Measurements from ENCODE around the gene GABRA4.
A peak's percentile ranks its signal among the peaks of the same experiment; 100 is the strongest.

Gene GABRA4
- 0 reads per million in 3 donors for total RNA-seq

DNA sequence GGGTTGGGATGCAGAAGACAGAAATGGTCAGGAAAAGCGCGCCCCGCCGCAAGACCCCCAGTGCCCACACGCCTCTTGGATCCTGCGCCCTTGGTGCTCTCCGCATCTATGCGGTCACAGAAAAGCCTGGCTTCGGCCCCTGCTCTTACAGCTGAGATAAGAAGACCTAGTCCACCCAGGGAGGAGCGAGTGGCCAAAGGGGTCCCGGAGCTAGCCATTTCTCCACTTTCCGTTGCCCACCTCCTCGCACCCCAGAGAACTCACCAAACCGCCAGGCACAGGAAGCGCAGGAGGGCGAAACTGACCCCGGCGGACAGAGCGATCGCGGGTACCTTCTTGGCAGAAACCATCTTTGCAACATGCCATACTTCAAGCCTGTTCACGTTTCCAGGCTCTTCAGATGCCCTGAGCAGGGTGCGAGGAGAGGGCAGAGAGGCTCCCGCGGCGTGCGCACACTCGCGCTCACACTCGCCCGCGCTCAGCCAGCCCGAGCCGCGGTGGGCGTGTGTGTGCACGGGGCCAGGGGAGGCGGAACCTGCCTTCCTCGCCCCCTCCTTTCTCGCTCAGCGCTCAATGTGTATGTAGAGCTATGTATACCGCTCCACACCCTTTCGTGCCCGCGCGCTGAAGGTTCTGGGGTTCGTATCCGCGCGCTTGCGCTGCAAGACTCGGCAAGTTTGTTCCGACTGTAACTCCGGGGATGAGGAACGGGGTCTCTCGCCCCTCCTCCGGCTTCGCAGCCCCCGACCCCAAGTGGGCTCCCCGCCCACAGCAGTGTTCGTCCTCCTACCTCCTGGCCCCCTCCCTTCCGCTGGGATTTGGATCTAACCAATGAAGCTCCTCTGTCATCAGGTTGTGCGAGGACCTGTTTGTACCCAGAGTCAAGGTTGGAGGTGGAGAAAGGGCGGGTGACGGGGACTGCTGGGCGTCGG is at the start of gene GABRA4:
GABRA4 (minus strand) TSS at position 507 of the 932 bp plus-strand sequence; CDS start at position 350, 157 bp downstream.
- H3K27me3 ChIP-seq (replicated peaks; ENCODE audit: control insufficient read depth, insufficient read depth, low read length, poor library complexity, severe bottlenecking), result peaks cover 14% of the 10 kb centered on the region
- DNase-seq, result no peak
- H3K36me3 ChIP-seq (ENCODE audit: control insufficient read depth, insufficient read depth, low read length), result no peaks in the 10 kb centered on the region
- H3K27ac ChIP-seq (ENCODE audit: insufficient read depth, low read length, poor library complexity, severe bottlenecking), result no peak within 1 kb of the TSS
- H3K9me3 ChIP-seq (ENCODE audit: control insufficient read depth, low read length), result no peaks in the 10 kb centered on the region
- peaks cover 3% of the 10 kb centered on the region for H3K4me1 ChIP-seq (ENCODE audit: control insufficient read depth, insufficient read depth, low read length, poor library complexity, severe bottlenecking)
- no peak within 1 kb of the TSS for H3K4me3 ChIP-seq (ENCODE audit: insufficient read depth, low read depth, low read length, poor library complexity, severe bottlenecking)

DNA sequence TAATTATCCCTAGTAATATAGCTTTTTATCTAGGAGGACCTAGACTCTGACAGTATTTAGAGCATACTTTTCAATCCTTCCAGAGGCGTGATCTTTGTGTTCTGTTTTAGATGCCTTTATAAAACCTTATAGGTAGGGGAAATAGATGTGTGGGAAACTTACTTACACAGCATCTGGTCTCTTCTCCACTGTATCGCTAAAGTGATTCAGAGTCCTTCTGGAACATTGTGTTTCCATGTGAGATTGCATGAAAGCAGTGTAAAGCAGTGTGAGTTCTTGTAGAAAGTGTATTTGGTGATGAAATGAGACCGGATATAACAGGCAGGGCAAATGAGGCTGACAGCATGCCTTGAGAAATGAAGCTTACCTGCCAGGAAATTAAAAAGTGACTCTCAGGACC is 47.4 kb upstream of the GABRA4 start:
- Histone ChIP-seq H3K27me3 (replicated peaks; ENCODE audit: control insufficient read depth, insufficient read depth, low read length, poor library complexity, severe bottlenecking) (no peaks in the 10 kb centered on the region), H3K4me1 (ENCODE audit: control insufficient read depth, insufficient read depth, low read length, poor library complexity, severe bottlenecking) (no peaks in the 10 kb centered on the region), H3K27ac (ENCODE audit: insufficient read depth, low read length, poor library complexity, severe bottlenecking) (no peak overlapping the region), H3K9me3 (ENCODE audit: control insufficient read depth, low read length) (no peaks in the 10 kb centered on the region), H3K36me3 (ENCODE audit: control insufficient read depth, insufficient read depth, low read length) (no peaks in the 10 kb centered on the region), H3K4me3 (ENCODE audit: insufficient read depth, low read depth, low read length, poor library complexity, severe bottlenecking) (no peak overlapping the region)
- DNase-seq, result no peak

DNA sequence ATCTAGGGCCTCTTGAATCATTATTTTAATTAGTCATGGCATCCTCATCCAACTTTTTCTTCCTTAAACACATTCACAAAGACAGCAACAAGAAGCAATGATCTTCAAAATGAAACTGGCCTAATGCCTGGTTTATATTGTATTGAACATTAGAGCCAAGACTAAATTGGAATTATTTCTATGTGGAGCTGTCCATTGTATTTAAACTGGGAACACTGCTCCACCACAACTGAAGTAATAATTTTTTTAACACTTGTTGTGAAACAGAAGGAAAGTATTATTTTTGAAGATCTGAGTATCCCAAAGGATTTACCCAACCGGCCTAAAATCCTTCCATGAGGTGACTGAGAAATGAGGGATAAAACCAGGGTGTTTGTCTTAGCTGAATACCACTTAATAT is 44.9 kb upstream of the GABRA4 start:
- Histone ChIP-seq H3K27ac (ENCODE audit: insufficient read depth, low read length, poor library complexity, severe bottlenecking) (no peak overlapping the region), H3K4me3 (ENCODE audit: insufficient read depth, low read depth, low read length, poor library complexity, severe bottlenecking) (no peak overlapping the region), H3K27me3 (replicated peaks; ENCODE audit: control insufficient read depth, insufficient read depth, low read length, poor library complexity, severe bottlenecking) (no peaks in the 10 kb centered on the region), H3K9me3 (ENCODE audit: control insufficient read depth, low read length) (no peaks in the 10 kb centered on the region), H3K4me1 (ENCODE audit: control insufficient read depth, insufficient read depth, low read length, poor library complexity, severe bottlenecking) (no peaks in the 10 kb centered on the region), H3K36me3 (ENCODE audit: control insufficient read depth, insufficient read depth, low read length) (no peaks in the 10 kb centered on the region)
- no peak for DNase-seq

DNA sequence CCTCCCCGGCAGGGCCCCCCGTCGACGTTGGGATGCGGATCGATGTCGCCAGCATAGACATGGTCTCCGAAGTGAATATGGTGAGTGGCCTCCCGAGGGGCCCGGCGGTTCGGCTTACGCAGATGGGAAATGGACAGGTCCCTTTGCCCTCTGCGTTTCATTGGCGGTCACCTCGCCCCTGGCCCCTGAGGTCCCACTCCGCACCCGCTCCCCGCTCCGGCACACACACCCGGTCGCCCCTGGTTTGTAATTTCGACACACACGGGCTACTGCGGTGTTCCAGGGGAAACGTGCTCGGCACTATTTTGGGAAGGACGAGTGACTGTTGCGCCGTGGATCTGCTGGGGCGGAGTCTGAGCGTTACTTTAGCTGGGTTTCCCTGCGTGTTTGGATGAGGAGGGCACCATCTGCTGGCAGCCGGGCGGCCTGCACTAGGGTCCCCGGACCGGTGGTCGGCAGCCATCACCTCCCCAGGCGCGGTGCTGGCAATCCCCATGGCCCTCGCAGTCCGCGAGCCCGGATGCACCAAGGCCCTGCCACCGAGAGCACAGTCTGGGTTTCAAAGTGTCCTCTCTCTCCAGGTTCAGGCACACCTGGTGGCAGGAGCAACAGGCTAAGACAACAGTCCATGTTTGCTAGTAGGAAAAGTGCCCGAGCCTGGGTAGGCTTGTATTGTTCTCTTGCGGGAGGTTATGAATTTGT is 39.2 kb upstream of the GABRA4 start:
- peaks cover 21% of the 10 kb centered on the region for H3K27me3 ChIP-seq (replicated peaks; ENCODE audit: control insufficient read depth, insufficient read depth, low read length, poor library complexity, severe bottlenecking)
- H3K27ac ChIP-seq (ENCODE audit: insufficient read depth, low read length, poor library complexity, severe bottlenecking), result no peak overlapping the region
- peak in 1 of 3 donors; percentile 6 for DNase-seq
- peak overlapping the region; percentile 53 for H3K4me3 ChIP-seq (ENCODE audit: insufficient read depth, low read depth, low read length, poor library complexity, severe bottlenecking)
- H3K9me3 ChIP-seq (ENCODE audit: control insufficient read depth, low read length), result no peaks in the 10 kb centered on the region
- H3K4me1 ChIP-seq (ENCODE audit: control insufficient read depth, insufficient read depth, low read length, poor library complexity, severe bottlenecking), result peaks cover 5% of the 10 kb centered on the region
- no peaks in the 10 kb centered on the region for H3K36me3 ChIP-seq (ENCODE audit: control insufficient read depth, insufficient read depth, low read length)

DNA sequence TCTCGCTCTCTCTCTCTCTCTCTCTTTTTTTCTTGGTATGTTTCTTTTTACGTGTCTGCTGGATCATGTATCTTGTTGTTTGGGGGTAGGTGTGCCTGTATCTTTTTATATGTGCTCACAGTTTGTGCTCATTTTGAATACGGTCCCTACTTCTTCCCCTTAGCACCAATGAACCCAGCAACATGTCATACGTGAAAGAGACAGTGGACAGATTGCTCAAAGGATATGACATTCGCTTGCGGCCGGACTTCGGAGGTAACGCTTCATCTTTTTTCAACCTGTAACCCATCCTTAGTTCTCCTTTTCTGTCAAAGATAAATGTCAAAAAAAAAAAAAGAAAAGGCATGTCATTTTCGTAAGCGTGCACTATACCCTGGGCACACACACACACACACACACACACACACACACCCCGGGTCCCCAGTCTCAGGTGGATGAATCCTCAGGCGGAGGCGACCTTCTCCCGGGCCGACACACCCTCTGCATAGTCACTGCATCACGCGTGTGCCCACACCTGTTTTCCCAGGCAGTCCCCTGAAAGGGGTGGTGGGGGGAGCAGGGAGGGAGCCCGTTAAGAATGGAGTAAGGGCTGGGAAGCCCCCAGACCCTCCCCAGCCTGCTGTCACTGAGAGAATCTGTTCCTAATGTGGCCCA is 38.5 kb upstream of the GABRA4 start:
- Histone ChIP-seq H3K9me3 (ENCODE audit: control insufficient read depth, low read length) (no peaks in the 10 kb centered on the region), H3K4me3 (ENCODE audit: insufficient read depth, low read depth, low read length, poor library complexity, severe bottlenecking) (peak overlapping the region; percentile 53), H3K27ac (ENCODE audit: insufficient read depth, low read length, poor library complexity, severe bottlenecking) (no peak overlapping the region), H3K4me1 (ENCODE audit: control insufficient read depth, insufficient read depth, low read length, poor library complexity, severe bottlenecking) (peaks cover 5% of the 10 kb centered on the region), H3K27me3 (replicated peaks; ENCODE audit: control insufficient read depth, insufficient read depth, low read length, poor library complexity, severe bottlenecking) (peaks cover 21% of the 10 kb centered on the region), H3K36me3 (ENCODE audit: control insufficient read depth, insufficient read depth, low read length) (no peaks in the 10 kb centered on the region)
- DNase-seq, result no peak

DNA sequence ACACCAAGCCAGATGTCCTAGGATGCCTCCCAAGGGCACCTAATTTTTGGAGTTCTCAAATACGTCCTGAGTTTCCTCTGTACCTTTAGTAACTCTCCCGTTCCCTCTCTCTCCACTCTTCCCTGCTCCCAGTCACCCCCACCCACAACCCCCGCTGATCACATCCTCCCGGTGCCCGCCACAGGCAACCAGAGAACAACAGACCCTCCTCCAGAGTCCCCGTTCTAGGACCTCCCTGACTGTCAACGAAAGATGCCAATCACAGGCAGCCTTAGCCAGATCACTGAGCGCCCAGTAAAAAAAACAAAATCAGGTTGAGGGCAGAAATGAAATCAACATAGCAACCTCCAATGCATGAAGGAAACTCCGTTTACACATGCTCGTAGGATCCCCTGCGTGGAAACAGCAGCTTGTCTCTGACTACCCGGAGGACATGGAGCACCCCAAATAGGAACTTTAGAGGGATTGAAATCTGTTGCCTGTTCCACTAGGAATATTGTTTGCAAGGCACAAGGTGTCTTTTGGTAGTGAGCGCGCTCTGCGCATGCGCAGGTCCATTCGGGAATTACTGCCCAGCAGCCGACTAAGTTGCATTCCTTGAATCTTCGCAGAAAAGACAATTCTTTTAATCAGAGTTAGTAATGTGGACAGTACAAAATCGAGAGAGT is 37.8 kb upstream of the GABRA4 start, which contains the start of gene GABRB1:
GABRB1 (plus strand) TSS at position 557 of the 668 bp plus-strand sequence.
- Histone ChIP-seq H3K36me3 (ENCODE audit: control insufficient read depth, insufficient read depth, low read length) (no peaks in the 10 kb centered on the region), H3K4me3 (ENCODE audit: insufficient read depth, low read depth, low read length, poor library complexity, severe bottlenecking) (peak within 1 kb of the TSS; percentile 53), H3K9me3 (ENCODE audit: control insufficient read depth, low read length) (no peaks in the 10 kb centered on the region), H3K27me3 (replicated peaks; ENCODE audit: control insufficient read depth, insufficient read depth, low read length, poor library complexity, severe bottlenecking) (peaks cover 21% of the 10 kb centered on the region), H3K4me1 (ENCODE audit: control insufficient read depth, insufficient read depth, low read length, poor library complexity, severe bottlenecking) (peaks cover 5% of the 10 kb centered on the region), H3K27ac (ENCODE audit: insufficient read depth, low read length, poor library complexity, severe bottlenecking) (no peak within 1 kb of the TSS)
- no peak for DNase-seq

DNA sequence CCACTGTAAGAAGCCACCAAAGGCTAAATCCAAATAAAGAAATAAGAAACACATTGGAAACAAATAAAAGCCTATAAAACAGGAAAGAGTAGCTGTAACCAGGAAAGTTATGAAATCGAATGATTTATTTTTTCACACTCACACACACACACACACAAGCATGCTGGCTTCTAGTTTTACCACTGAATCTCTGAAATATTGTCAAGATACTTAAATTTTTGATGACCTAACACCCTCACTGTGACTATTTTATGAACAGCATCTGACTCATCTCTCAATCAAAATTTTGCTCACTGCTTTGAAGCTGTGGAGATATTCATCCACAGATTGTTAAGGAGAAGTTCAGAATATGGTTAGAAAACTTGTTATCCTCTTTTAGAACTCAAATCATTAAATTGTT is 24.1 kb upstream of the GABRA4 start:
- Histone ChIP-seq H3K4me1 (ENCODE audit: control insufficient read depth, insufficient read depth, low read length, poor library complexity, severe bottlenecking) (no peaks in the 10 kb centered on the region), H3K9me3 (ENCODE audit: control insufficient read depth, low read length) (no peaks in the 10 kb centered on the region), H3K27me3 (replicated peaks; ENCODE audit: control insufficient read depth, insufficient read depth, low read length, poor library complexity, severe bottlenecking) (no peaks in the 10 kb centered on the region), H3K27ac (ENCODE audit: insufficient read depth, low read length, poor library complexity, severe bottlenecking) (no peak overlapping the region), H3K4me3 (ENCODE audit: insufficient read depth, low read depth, low read length, poor library complexity, severe bottlenecking) (no peak overlapping the region), H3K36me3 (ENCODE audit: control insufficient read depth, insufficient read depth, low read length) (no peaks in the 10 kb centered on the region)
- DNase-seq, result no peak

DNA sequence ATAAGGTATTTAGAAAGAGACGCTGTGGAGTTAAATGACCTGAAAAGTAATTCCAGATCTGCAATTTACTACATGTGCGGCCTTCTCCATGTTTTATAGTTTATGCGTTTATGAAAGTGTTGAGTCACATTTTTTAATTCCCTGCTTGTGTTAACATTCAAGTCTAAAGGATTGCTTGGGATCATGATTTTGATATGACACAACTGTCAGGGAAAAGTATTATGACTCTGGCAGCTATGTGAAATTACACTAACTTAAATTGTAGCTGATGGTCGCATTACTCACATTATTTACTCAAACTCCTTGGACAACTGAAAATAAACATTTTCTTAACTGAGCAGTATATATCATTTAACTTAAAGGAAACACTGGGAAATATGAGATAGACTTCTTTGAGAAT is 23.7 kb upstream of the GABRA4 start:
- H3K36me3 ChIP-seq (ENCODE audit: control insufficient read depth, insufficient read depth, low read length), result no peaks in the 10 kb centered on the region
- H3K27me3 ChIP-seq (replicated peaks; ENCODE audit: control insufficient read depth, insufficient read depth, low read length, poor library complexity, severe bottlenecking), result no peaks in the 10 kb centered on the region
- no peak overlapping the region for H3K27ac ChIP-seq (ENCODE audit: insufficient read depth, low read length, poor library complexity, severe bottlenecking)
- H3K9me3 ChIP-seq (ENCODE audit: control insufficient read depth, low read length), result no peaks in the 10 kb centered on the region
- H3K4me3 ChIP-seq (ENCODE audit: insufficient read depth, low read depth, low read length, poor library complexity, severe bottlenecking), result no peak overlapping the region
- H3K4me1 ChIP-seq (ENCODE audit: control insufficient read depth, insufficient read depth, low read length, poor library complexity, severe bottlenecking), result no peaks in the 10 kb centered on the region
- no peak for DNase-seq

DNA sequence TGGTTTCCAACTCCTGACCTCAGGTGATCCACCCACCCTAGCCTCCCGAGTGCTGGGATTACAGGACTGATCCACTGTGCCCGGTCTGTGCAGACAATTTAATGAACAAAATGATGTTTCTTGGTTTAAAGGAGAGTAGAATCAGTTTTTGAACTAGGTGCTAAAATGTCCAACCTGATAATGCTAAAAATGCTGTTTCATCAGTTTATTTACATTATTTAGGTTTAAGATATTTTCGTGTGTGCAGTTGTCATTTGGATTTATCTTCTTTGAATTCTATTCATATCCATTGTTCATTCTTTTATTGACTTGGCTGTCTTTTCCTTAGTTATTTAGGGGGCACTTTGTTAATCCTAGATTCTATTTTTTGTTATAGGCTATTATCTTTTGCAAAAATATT is 20.0 kb upstream of the GABRA4 start:
- H3K27ac ChIP-seq (ENCODE audit: insufficient read depth, low read length, poor library complexity, severe bottlenecking), result no peak overlapping the region
- H3K4me3 ChIP-seq (ENCODE audit: insufficient read depth, low read depth, low read length, poor library complexity, severe bottlenecking), result no peak overlapping the region
- no peak for DNase-seq
- H3K27me3 ChIP-seq (replicated peaks; ENCODE audit: control insufficient read depth, insufficient read depth, low read length, poor library complexity, severe bottlenecking), result no peaks in the 10 kb centered on the region
- no peaks in the 10 kb centered on the region for H3K36me3 ChIP-seq (ENCODE audit: control insufficient read depth, insufficient read depth, low read length)
- no peaks in the 10 kb centered on the region for H3K9me3 ChIP-seq (ENCODE audit: control insufficient read depth, low read length)
- H3K4me1 ChIP-seq (ENCODE audit: control insufficient read depth, insufficient read depth, low read length, poor library complexity, severe bottlenecking), result peaks cover 3% of the 10 kb centered on the region
